ENCODE measurements around the gene CTNNA3. TPM values are rescaled to one million over a fixed set of nuclear protein-coding genes. Genes with fewer than 3 reads are reported as not detected.

The CTNNA3 gene
- polyA plus RNA-seq, 1 donor = 4.3 TPM

GRCh38 chr10:65911151-65911835 is 1784.7 kb downstream of the CTNNA3 start:
- no peak for DNase-seq

- no peak for DNase-seq
These were observed 1785.8 kb downstream of the CTNNA3 start for GRCh38 chr10:65910209-65910608.

GRCh38 chr10:65907199-65907712 is 1788.7 kb downstream of the CTNNA3 start:
- DNase-seq = no peak

- no peak for DNase-seq
These were observed 1792.4 kb downstream of the CTNNA3 start for GRCh38 chr10:65903620-65904019.

- no peak for DNase-seq
These were observed 1795.7 kb downstream of the CTNNA3 start for GRCh38 chr10:65900271-65900670.

- DNase-seq = no peak
These were observed 1797.9 kb downstream of the CTNNA3 start for GRCh38 chr10:65898055-65898454.

- no peak for DNase-seq
These were observed 1801.0 kb downstream of the CTNNA3 start for GRCh38 chr10:65894961-65895360.

GRCh38 chr10:65894379-65894778 is 1801.6 kb downstream of the CTNNA3 start:
- no peak for DNase-seq

- DNase-seq = no peak
These were observed 1802.3 kb downstream of the CTNNA3 start for GRCh38 chr10:65893676-65894075.

GRCh38 chr10:65892284-65892683 is 1803.7 kb downstream of the CTNNA3 start:
- no peak for DNase-seq

- DNase-seq = no peak
These were observed 1804.7 kb downstream of the CTNNA3 start for GRCh38 chr10:65891073-65891981.

- DNase-seq = no peak
These were observed 1831.5 kb downstream of the CTNNA3 start for GRCh38 chr10:65864529-65864928.

- DNase-seq = no peak
These were observed 1832.0 kb downstream of the CTNNA3 start for GRCh38 chr10:65864036-65864435.

Other genes starting within 250 kb of the CTNNA3 start
- 11.0 TPM for gene DNAJC12, start 142.0 kb upstream of the CTNNA3 start, polyA plus RNA-seq (ENCODE audit: insufficient read length)
- gene SIRT1, start 188.5 kb upstream of the CTNNA3 start, polyA plus RNA-seq (ENCODE audit: insufficient read length) = 42.1 TPM